Measurements from ENCODE around the gene MIX23. TPM values are rescaled to one million over a fixed set of nuclear protein-coding genes. Genes with fewer than 3 reads are reported as not detected.

Gene MIX23
- total and polyA plus RNA-seq, 3 experiments from 2014 or later, result 11.3 to 175 (median 140) TPM

DNA sequence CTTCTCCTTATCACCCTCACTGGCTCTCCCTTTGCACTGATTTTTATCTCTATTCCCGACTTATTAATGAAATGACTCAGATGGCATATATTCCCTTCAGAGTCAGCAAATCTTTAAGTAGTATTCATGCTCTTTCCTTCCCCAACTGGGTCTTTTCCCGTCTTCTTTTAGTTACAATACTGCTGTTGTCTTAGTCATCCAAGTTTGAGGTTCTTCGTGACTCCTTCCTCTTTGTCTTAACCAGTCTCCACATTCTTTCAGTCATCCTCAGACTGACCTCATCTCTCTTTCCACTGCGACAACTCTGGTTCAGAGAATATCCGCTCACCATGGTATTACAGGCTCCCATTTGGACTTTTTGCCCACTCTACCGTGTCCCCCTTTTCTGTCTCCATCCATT, 20.5 kb upstream of the MIX23 start:
- CTCF ChIA-PET, result interaction anchor here (0.9 kb wide), 1 partner anchor 11 kb away, joined by 3 read pairs; no protein-coding TSS in a partner anchor
- Histone ChIP-seq H3K27me3 (ENCODE audit: insufficient read depth, low read length, poor library complexity, severe bottlenecking) (no peaks in the 10 kb centered on the region), H3K4me3 (ENCODE audit: low read length) (no peak overlapping the region), H3K27ac (ENCODE audit: low read depth, low read length) (no peak overlapping the region), H3K9me3 (ENCODE audit: low read length) (no peaks in the 10 kb centered on the region), H3K36me3 (ENCODE audit: insufficient read depth, low read length) (peaks cover 29% of the 10 kb centered on the region), H3K4me1 (ENCODE audit: insufficient read depth, low read length) (no peaks in the 10 kb centered on the region)
- no peak for DNase-seq
- H3K4me1 Mint-ChIP-seq, result peaks cover 0 to 2% (median 0%) of the 10 kb centered on the region in 3 donors
- H3K4me3 Mint-ChIP-seq, result no peak overlapping the region
- no peaks in the 10 kb centered on the region for H3K9me3 Mint-ChIP-seq
- H3K27ac Mint-ChIP-seq, result peak overlapping the region in 1 of 8 donors; percentile 24
- H3K27me3 Mint-ChIP-seq, result no peaks in the 10 kb centered on the region
- POLR2A ChIA-PET, result no interaction called here
- H3K36me3 Mint-ChIP-seq, result peaks cover 6 to 64% (median 13%) of the 10 kb centered on the region in 3 donors

- Histone ChIP-seq H3K4me3 (ENCODE audit: low read length) (no peak overlapping the region), H3K27me3 (ENCODE audit: insufficient read depth, low read length, poor library complexity, severe bottlenecking) (no peaks in the 10 kb centered on the region), H3K27ac (ENCODE audit: low read depth, low read length) (no peak overlapping the region), H3K4me1 (ENCODE audit: insufficient read depth, low read length) (no peaks in the 10 kb centered on the region), H3K36me3 (ENCODE audit: insufficient read depth, low read length) (peaks cover 5% of the 10 kb centered on the region), H3K9me3 (ENCODE audit: low read length) (no peaks in the 10 kb centered on the region)
- no peak overlapping the region for H3K4me3 Mint-ChIP-seq
- ChIA-PET POLR2A (no interaction called here), CTCF (no interaction called here)
- H3K9me3 Mint-ChIP-seq, result no peaks in the 10 kb centered on the region
- peaks cover 0 to 30% (median 11%) of the 10 kb centered on the region in 3 donors for H3K36me3 Mint-ChIP-seq
- no peak for DNase-seq
- H3K27ac Mint-ChIP-seq, result no peak overlapping the region
- no peaks in the 10 kb centered on the region for H3K27me3 Mint-ChIP-seq
- H3K4me1 Mint-ChIP-seq, result peaks cover 0 to 7% (median 4%) of the 10 kb centered on the region in 3 donors
Observed at GRCh38 chr3:122398920-122399319, 15.9 kb upstream of the MIX23 start.

- ChIA-PET POLR2A (no interaction called here), CTCF (no interaction called here)
- Mint-ChIP-seq H3K27me3 (no peaks in the 10 kb centered on the region), H3K36me3 (peaks cover 0 to 21% (median 1%) of the 10 kb centered on the region in 3 donors), H3K27ac (peak overlapping the region in 1 of 8 donors; percentile 61), H3K4me1 (peaks cover 0 to 7% (median 7%) of the 10 kb centered on the region in 3 donors), H3K9me3 (no peaks in the 10 kb centered on the region), H3K4me3 (no peak overlapping the region)
- Histone ChIP-seq H3K4me3 (ENCODE audit: low read length) (no peak overlapping the region), H3K4me1 (ENCODE audit: insufficient read depth, low read length) (no peaks in the 10 kb centered on the region), H3K36me3 (ENCODE audit: insufficient read depth, low read length) (no peaks in the 10 kb centered on the region), H3K27me3 (ENCODE audit: insufficient read depth, low read length, poor library complexity, severe bottlenecking) (no peaks in the 10 kb centered on the region), H3K9me3 (ENCODE audit: low read length) (no peaks in the 10 kb centered on the region), H3K27ac (ENCODE audit: low read depth, low read length) (no peak overlapping the region)
- DNase-seq, result no peak
Observed at GRCh38 chr3:122397201-122397600, 14.2 kb upstream of the MIX23 start.

- DNase-seq, result no peak
- H3K9me3 ChIP-seq (ENCODE audit: low read length), result no peaks in the 10 kb centered on the region
- Mint-ChIP-seq H3K27ac (no peak overlapping the region), H3K36me3 (peaks cover 0 to 20% (median 1%) of the 10 kb centered on the region in 3 donors), H3K4me3 (no peak overlapping the region), H3K9me3 (no peaks in the 10 kb centered on the region), H3K27me3 (no peaks in the 10 kb centered on the region), H3K4me1 (peaks cover 0 to 7% (median 7%) of the 10 kb centered on the region in 3 donors)
- no peaks in the 10 kb centered on the region for H3K27me3 ChIP-seq (ENCODE audit: insufficient read depth, low read length, poor library complexity, severe bottlenecking)
- no peak overlapping the region for H3K4me3 ChIP-seq (ENCODE audit: low read length)
- CTCF ChIA-PET, result no interaction called here
- H3K4me1 ChIP-seq (ENCODE audit: insufficient read depth, low read length), result no peaks in the 10 kb centered on the region
- H3K36me3 ChIP-seq (ENCODE audit: insufficient read depth, low read length), result no peaks in the 10 kb centered on the region
- no peak overlapping the region for H3K27ac ChIP-seq (ENCODE audit: low read depth, low read length)
- POLR2A ChIA-PET, result no interaction called here
Observed at GRCh38 chr3:122396511-122396910, 13.5 kb upstream of the MIX23 start.

DNA sequence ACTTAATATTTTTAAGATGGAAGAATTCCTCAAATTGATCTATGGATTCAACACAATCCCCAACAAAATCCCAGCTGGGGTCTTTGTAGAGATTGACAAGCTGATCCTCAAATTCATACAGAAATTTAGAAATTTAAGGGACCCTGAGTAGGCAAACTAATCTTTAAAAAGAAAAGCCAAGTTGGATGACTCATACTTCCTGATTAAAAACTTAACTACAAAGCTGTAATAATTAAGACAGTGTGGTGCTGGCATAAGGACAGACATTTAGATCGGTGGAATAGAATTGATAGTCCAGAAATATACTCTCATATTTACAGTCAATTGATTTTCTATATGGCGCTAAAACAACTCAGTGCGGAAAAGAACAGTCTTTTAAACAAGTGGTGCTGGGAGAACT, 12.6 kb upstream of the MIX23 start:
- Histone ChIP-seq H3K27ac (ENCODE audit: low read depth, low read length) (no peak overlapping the region), H3K36me3 (ENCODE audit: insufficient read depth, low read length) (no peaks in the 10 kb centered on the region), H3K27me3 (ENCODE audit: insufficient read depth, low read length, poor library complexity, severe bottlenecking) (no peaks in the 10 kb centered on the region), H3K4me1 (ENCODE audit: insufficient read depth, low read length) (no peaks in the 10 kb centered on the region), H3K9me3 (ENCODE audit: low read length) (no peaks in the 10 kb centered on the region), H3K4me3 (ENCODE audit: low read length) (no peak overlapping the region)
- no peak for DNase-seq
- CTCF ChIA-PET, result no interaction called here
- no peak overlapping the region for H3K4me3 Mint-ChIP-seq
- H3K9me3 Mint-ChIP-seq, result no peaks in the 10 kb centered on the region
- POLR2A ChIA-PET, result interaction anchor here (0.7 kb wide), 1 partner anchor 489 kb away, joined by 3 read pairs; no protein-coding TSS in a partner anchor
- H3K27ac Mint-ChIP-seq, result no peak overlapping the region
- peaks cover 0 to 20% (median 0%) of the 10 kb centered on the region in 3 donors for H3K36me3 Mint-ChIP-seq
- H3K4me1 Mint-ChIP-seq, result peaks cover 0 to 7% (median 5%) of the 10 kb centered on the region in 3 donors
- H3K27me3 Mint-ChIP-seq, result no peaks in the 10 kb centered on the region

- H3K36me3 ChIP-seq (ENCODE audit: insufficient read depth, low read length), result no peaks in the 10 kb centered on the region
- H3K27me3 Mint-ChIP-seq, result no peaks in the 10 kb centered on the region
- CTCF ChIA-PET, result interaction anchor here (1.8 to 2.7 kb wide), 5 partner anchors 10 to 285 kb away, joined by 7 to 19 read pairs (median 9); partner anchors contain the start of genes FAM162A, MIX23, PARP14 and WDR5B
- POLR2A ChIA-PET, result no interaction called here
- peak overlapping the region in 1 of 8 donors; percentile 66 for H3K27ac Mint-ChIP-seq
- H3K4me3 ChIP-seq (ENCODE audit: low read length), result no peak overlapping the region
- no peaks in the 10 kb centered on the region for H3K4me1 ChIP-seq (ENCODE audit: insufficient read depth, low read length)
- H3K27ac ChIP-seq (ENCODE audit: low read depth, low read length), result no peak overlapping the region
- peaks cover 0 to 7% (median 5%) of the 10 kb centered on the region in 3 donors for H3K4me1 Mint-ChIP-seq
- H3K9me3 ChIP-seq (ENCODE audit: low read length), result no peaks in the 10 kb centered on the region
- DNase-seq, result no peak
- H3K36me3 Mint-ChIP-seq, result peaks cover 0 to 17% (median 0%) of the 10 kb centered on the region in 3 donors
- H3K27me3 ChIP-seq (ENCODE audit: insufficient read depth, low read length, poor library complexity, severe bottlenecking), result no peaks in the 10 kb centered on the region
- no peak overlapping the region for H3K4me3 Mint-ChIP-seq
- no peaks in the 10 kb centered on the region for H3K9me3 Mint-ChIP-seq
Observed at GRCh38 chr3:122394173-122394572, 11.1 kb upstream of the MIX23 start.

DNA sequence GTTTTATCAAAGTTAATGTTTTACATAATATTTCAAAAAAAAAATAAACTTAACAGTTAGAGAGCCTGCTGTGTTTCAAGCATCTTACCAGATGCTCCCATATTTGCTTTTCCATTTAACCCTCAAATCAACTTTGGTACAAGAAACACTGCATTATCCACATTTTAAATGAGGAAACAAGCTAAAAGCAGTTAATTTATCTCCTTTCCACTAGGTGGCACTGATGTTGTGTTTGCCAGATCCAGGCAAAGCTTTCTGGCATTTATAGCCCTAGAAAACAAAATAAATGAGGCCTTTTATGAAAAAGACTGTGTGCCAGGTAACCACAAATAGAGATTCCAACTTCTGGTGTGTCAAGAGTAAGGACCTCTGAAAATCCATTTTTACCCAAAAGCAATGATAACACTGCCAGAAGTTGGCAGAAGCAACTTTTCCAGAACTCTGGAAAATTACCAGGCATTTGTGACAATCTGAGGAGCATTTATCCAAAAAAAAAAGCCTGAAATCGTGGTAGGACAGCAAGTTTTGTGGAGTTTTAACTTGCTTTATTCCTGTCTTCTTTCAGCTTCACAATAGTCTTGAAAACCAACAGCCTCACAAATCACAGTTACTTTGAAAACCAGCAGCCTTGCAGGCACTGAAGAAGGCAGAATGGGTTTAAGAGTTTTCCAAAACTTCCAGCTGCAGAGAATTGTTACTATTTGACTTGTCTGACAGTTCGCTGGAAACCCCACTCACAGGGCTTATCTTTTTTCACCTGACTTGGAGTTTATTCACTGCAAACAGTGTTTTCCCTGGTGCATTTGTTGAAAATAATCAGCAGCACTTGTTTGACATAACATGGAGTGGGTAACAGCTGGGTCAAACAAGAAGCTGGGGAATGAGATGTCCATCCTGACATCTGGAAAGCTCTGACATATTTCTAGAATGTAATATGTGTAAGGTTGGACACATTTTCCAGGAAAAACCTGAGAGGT, 10.1 kb upstream of the MIX23 start:
- Mint-ChIP-seq H3K4me3 (no peak overlapping the region), H3K4me1 (peaks cover 4 to 14% (median 8%) of the 10 kb centered on the region in 3 donors), H3K9me3 (no peaks in the 10 kb centered on the region), H3K27me3 (no peaks in the 10 kb centered on the region), H3K36me3 (peaks cover 0 to 19% (median 3%) of the 10 kb centered on the region in 3 donors), H3K27ac (no peak overlapping the region)
- ChIA-PET CTCF (interaction anchor here (0.6 to 2.7 kb wide), 9 partner anchors 9 to 286 kb away, joined by 3 to 19 read pairs (median 7); partner anchors contain the start of genes FAM162A, MIX23, PARP14 and WDR5B), POLR2A (interaction anchor here (0.6 to 1.3 kb wide), 4 partner anchors 9 to 713 kb away, joined by 3 to 11 read pairs (median 4); partner anchors contain the start of genes FAM162A and WDR5B)
- H3K9me3 ChIP-seq (ENCODE audit: low read length), result no peaks in the 10 kb centered on the region
- no peaks in the 10 kb centered on the region for H3K36me3 ChIP-seq (ENCODE audit: insufficient read depth, low read length)
- no peaks in the 10 kb centered on the region for H3K27me3 ChIP-seq (ENCODE audit: insufficient read depth, low read length, poor library complexity, severe bottlenecking)
- no peak overlapping the region for H3K4me3 ChIP-seq (ENCODE audit: low read length)
- H3K4me1 ChIP-seq (ENCODE audit: insufficient read depth, low read length), result no peaks in the 10 kb centered on the region
- DNase-seq, result peak in 2 of 5 donors; percentile 36 to 39
- H3K27ac ChIP-seq (ENCODE audit: low read depth, low read length), result no peak overlapping the region

All from CD8-positive, alpha-beta memory T cell (primary cell).